Stimulated activated CD4-positive, alpha-beta T cell treated with anti-CD3 and anti-CD28 coated beads, Interleukin-2, amount 100 ng/mL, for 4 hours (primary cell): ENCODE results near the gene PRR16.
"Not testable (repeated sequence)": the region's sequence is repeated elsewhere in the genome, so short reads cannot be mapped to it uniquely, and the experiment has no call there.

Experiments
- DNase-seq: peaks from one replicate; pipeline ENCODE4 v3.0.0-alpha.2; 2020; ENCODE audit warnings: low read depth

The PRR16 gene

GRCh38 chr5:120655828-120656435 lies 191.8 kb downstream of the PRR16 start:
- no peak for DNase-seq

DNA sequence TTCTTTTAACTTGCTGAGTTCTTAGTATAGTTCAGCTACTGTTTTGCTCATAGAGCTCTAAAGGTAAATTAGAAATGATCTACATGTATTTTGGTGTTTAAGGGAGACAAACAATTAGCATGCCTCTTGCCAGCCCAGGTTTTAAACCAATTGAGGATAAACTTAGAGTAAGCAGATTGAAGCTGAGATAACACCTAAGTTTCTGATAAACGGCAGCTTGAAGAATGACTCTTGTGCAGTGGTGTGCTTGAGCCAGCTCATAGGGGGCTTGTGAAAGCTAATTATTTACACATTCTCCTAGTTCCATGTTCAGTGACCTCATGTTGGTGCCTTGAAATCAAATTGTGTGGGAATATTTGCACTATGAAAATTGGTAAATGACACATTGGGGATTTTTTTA lies 193.0 kb downstream of the PRR16 start:
- no peak for DNase-seq

DNA sequence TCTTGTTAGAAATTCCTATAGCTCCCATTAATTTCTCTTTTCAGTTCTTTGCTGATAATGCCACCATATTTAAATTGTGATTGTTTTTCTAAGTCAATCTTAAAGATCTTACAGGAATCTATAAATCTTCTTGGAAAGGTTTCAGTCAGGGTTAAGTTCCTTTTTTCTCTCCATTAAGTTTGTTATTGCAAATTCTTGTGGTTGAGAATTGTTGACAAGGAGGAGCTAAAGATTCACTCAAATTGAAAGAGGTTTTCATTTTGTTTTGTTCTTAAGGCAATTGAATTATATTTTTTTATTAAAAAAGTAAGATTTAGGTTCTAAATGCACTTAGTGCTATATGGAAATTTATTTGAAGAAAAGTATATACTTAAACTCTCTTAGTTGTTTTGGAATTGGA lies 213.4 kb downstream of the PRR16 start:
- no peak for DNase-seq

GRCh38 chr5:120678279-120678678 lies 214.2 kb downstream of the PRR16 start:
- no peak for DNase-seq

- DNase-seq = no peak
Measured at GRCh38 chr5:120682851-120683250, 218.8 kb downstream of the PRR16 start.

GRCh38 chr5:120683580-120683979 lies 219.5 kb downstream of the PRR16 start:
- no peak for DNase-seq

DNA sequence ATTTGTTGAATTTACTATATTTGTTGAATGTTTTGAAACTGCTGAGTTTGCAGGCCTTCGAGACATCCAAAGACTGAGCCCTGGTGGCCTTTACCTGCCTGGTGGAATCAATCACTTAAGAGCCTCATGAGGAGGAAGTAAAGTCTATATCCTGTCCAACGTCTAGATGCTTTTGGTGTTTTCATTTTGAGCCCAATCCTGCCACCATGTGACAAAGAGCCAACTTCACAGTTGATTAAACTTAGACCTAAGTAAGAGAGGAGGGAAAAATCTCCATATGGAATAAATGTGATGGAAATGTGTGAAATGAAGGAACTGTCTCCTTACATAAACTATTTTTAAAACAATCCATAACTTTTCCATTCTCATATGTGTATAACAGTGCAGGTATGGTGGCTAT lies 220.1 kb downstream of the PRR16 start:
- no peak for DNase-seq

DNA sequence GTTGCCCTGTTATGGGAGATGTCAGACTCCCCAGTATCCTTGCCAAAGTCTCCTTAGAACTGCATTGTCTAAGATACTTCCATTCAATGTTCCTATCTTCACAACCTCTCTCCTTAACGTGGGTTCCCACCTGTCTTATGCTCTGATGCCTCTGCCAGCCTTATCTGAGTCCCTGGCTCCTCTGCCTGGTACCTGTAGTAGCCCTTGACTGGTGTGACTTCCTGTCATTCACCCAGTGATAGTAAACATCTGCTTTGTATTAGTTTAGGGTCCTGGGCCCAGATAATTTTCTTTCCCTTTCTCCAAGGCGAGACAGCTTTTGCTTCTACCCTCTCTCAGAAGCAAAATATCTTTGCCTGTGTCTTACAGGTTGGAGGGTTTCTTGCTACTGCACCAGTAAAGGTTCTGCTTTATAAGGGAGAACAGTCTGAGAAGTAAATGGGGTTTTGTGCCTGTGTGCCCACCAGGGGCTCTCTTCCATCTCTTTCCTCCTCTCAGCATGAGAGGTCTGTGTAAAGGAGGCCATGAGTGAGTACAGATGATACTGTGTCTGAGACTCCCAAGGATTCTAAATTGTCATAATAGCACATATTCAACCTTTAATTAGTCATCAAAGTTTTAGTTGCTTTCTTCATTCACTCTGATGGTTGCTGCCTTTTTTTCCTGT lies 220.8 kb downstream of the PRR16 start:
- DNase-seq = no peak

DNA sequence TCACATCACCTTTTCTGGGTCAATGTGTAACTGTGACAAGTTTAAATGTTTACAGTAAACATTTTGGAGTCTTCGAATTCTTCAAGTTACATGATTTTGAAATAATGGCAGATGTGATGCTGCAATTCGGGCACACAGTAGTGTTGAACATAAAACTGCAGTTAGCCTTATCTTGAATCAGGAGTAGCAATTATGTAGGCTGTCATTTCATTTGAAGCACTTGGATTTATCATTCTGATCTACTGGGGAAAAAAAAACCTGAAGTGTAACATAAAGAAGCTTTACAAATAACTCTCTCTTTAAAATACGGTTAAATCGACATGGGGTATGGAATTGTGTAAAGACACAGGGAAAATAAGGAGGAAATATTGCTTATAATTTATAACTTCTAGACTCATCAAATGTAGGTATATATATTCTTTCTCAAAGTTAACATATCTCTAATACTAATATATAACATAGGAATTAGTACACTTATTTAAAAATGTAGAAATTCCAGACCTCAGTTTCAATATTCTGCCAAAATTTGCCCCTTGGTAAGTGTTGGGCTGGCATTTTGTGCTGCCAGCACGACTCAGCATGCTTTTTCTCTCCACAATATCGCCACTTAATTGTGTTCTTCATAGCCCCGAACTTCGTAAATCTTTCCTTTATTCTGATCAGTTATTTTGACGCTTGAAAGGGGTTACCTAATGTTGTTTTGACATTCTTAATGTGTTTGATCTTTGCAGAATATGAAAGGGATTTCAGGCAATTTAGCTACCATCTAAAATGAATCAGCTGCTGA lies 226.7 kb downstream of the PRR16 start:
- no peak for DNase-seq

DNA sequence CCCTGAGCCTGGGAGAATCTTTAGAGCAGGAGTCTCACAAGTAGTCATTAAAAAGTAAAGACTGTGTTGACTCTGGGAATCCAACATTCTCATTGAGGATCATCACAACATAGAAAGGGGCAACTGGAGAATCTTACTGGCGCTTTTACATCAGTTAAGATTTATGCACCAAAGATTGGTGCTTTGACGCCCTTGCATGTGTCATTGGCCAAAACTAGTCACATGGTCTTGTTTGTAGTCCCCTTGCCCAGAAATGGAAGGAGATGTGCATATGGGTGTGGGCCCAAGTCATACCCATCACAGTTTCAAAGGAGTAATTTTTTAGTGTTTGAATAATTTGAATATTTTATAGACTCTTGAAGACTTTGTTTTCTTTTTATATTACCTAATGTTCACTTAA lies 228.2 kb downstream of the PRR16 start:
- no peak for DNase-seq

DNA sequence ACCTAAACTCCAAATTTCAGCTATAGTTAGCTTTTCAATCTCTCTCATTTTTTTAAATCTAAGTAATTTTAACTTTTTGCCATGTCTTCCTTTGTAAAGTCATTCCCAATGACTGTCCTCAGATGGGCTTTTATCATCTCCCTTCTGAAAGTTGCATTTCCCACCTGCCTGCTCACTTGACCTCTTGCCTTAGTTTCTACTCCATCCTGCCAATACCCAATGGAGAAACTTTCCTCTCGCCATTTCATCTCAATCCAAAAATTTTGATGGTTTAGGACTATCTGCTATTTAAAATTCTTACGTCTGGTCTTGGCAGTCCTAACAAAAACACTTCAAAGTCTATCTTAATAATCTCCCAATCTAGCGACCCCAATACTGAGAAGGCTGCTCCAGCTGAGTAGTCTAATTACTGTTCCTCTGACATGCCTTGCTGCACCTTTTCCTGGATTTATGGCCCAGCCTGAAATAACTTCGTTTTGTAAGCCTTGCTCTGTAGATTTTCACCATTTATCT lies 231.3 kb downstream of the PRR16 start:
- no peak for DNase-seq

DNA sequence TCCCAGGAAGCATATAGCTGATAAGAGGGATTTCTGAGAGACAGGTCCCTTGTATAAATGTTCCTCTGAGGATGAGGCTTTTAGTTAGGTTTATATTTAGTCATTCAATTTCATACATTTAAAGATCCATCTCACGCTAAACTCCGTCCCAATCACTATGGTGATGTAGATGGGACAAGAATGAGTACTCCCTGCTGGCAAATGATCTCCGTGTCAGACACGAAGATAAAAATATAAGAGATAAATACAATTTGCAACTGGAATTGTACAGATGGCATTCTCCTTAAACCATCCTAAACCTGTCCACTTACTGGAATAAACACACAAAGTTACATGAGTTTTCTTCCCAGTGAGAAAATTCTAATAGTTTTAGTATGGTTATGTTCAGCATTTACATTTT lies 233.0 kb downstream of the PRR16 start:
- no peak for DNase-seq

DNA sequence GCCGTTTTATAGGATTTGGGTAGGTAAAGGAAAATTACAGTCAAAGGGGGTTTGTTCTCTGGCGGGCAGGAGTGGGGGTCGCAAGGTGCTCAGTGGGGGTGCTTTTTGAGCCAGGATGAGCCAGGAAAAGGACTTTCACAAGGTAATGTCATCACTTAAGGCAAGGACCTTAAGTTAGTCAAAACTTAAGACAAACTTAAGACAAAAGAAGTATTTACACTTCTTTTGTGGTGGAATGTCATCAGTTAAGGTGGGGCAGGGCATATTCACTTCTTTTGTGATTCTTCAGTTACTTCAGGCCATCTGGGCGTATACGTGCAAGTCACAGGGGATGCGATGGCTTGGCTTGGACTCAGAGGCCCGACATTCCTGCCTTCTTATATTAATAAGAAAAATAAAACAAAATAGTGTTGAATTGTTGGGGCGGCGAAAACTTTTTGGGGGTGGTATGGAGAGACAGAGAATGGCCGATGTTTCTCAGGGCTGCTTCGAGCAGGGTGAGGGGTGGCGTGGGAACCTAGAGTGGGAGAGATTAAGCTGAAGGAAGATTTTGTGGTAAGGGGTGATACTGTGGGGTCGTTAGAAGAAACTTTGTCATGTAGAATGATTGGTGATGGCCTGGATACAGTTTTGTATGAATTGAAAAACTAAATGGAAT lies 233.7 kb downstream of the PRR16 start:
- DNase-seq = not testable (repeated sequence)

GRCh38 chr5:120700653-120701052 lies 236.6 kb downstream of the PRR16 start:
- not testable (repeated sequence) for DNase-seq

DNA sequence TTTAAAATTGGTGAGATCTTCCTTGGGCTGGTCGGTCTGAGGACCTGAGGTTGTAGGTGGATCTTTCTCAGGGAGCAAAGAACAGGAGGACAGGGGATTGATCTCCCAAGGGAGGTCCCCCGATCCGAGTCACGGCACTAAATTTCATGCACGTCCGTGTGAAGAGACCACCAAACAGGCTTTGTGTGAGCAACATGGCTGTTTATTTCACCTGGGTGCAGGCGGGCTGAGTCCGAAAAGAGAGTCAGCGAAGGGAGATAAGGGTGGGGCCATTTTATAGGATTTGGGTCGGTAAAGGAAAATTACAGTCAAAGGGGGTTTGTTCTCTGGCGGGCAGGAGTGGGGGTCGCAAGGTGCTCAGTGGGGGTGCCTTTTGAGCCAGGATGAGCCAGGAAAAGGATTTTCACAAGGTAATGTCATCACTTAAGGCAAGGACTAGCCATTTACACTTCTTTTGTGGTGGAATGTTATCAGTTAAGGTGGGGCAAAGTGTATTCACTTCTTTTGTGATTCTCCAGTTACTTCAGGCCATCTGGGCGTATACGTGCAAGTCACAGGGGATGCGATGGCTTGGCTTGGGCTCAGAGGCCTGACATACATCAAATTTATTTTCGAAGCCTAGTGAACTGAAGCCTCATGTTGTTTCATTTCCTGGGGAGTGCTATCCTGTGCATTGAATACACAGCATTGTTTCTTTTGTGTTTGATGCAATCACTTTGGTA lies 238.9 kb downstream of the PRR16 start:
- DNase-seq = not testable (repeated sequence)

- DNase-seq = no peak
Measured at GRCh38 chr5:120703918-120704587, 240.0 kb downstream of the PRR16 start.

DNA sequence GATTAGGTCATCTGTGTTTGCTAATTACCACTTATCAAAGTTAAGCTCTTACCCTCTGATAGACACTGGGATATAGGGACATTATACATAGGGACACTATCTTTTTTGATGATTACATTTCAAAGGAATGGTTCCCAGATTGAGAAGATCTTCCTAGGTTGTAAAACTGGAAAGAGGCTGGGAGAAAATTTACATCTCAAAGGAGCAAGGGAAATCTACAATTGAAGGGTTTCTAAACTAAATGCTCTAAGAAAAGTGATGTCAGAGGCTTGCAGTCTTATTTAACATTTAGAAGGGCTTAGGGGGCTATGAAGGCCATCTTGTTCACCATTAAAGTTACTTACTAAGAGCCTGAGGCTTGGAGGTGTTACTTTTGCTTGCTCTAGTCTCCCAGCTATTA lies 242.8 kb downstream of the PRR16 start:
- no peak for DNase-seq

- no peak for DNase-seq
Measured at GRCh38 chr5:120717381-120717780, 253.3 kb downstream of the PRR16 start.

GRCh38 chr5:120730214-120730613 lies 266.1 kb downstream of the PRR16 start:
- no peak for DNase-seq

- DNase-seq = no peak
Measured at GRCh38 chr5:120734033-120734432, 269.9 kb downstream of the PRR16 start.

- no peak for DNase-seq
Measured at GRCh38 chr5:120735076-120735475, 271.0 kb downstream of the PRR16 start.
